HepG2 (cell line): ENCODE data around the gene DPEP1. TPM values are rescaled to one million over a fixed set of nuclear protein-coding genes. Genes with fewer than 3 reads are reported as not detected.
A peak's percentile ranks its signal among the peaks of the same experiment; 100 is the strongest.

Experiments used
- ARID2 ChIP-seq: sonication (generic); formaldehyde crosslinking; IDR thresholded peaks from 2 replicates; pipeline ENCODE4 v1.8.1; 2022; ENCODE audit warnings: mild to moderate bottlenecking, missing genetic modification reagents, borderline replicate concordance
- FOXA3 ChIP-seq: IDR thresholded peaks from 2 replicates; pipeline ENCODE4 v1.6.1; 2016; ENCODE audit warnings: missing genetic modification reagents, missing compliant biosample characterization
- FOXC1 ChIP-seq: sonication (generic); formaldehyde crosslinking; IDR thresholded peaks from 2 replicates; pipeline ENCODE4 v1.8.0; 2022; ENCODE audit warnings: mild to moderate bottlenecking, missing genetic modification reagents, borderline replicate concordance
- HNF4A ChIP-seq: sonication (generic); formaldehyde crosslinking; IDR thresholded peaks from 2 replicates; pipeline ENCODE4 v1.4.0; 2020; ENCODE audit warnings: missing genetic modification reagents
- LCORL ChIP-seq, 2 experiments: fragments of 450-650 bp in 1 of 2; sonication (generic) in 1 of 2; formaldehyde crosslinking in 1 of 2; IDR thresholded peaks; 2 replicates each; pipeline versions ENCODE4 v1.5.0 to v1.6.1; 2017 to 2020; ENCODE audit warnings: antibody characterized with exemption in 1 of 2, missing genetic modification reagents in 1 of 2
- MAZ ChIP-seq, 2 experiments: sonication (generic) in 1 of 2; formaldehyde crosslinking in 1 of 2; IDR thresholded peaks; 2 replicates each; pipeline versions ENCODE4 v1.5.0 to v1.6.1; 2012 to 2020; ENCODE audit warnings: low read depth in 2 of 2, mild to moderate bottlenecking in 2 of 2, borderline replicate concordance in 1 of 2, improper control_type of control experiment in 1 of 2, low read length in 1 of 2, missing genetic modification reagents in 1 of 2, moderate library complexity in 1 of 2
- MXD4 ChIP-seq: IDR thresholded peaks from 2 replicates; pipeline ENCODE4 v1.6.1; 2016; ENCODE audit warnings: mild to moderate bottlenecking, missing biosample characterization, missing genetic modification reagents
- NCOA2 ChIP-seq: sonication (generic); formaldehyde crosslinking; IDR thresholded peaks from 2 replicates; pipeline ENCODE4 v1.8.0; 2022; ENCODE audit warnings: inconsistent platforms
- NPAS2 ChIP-seq: sonication (generic); formaldehyde crosslinking; IDR thresholded peaks from 2 replicates; pipeline ENCODE4 v1.8.0; 2022; ENCODE audit warnings: mild to moderate bottlenecking, missing genetic modification reagents, borderline replicate concordance
- PHF5A ChIP-seq: IDR thresholded peaks from one replicate; pipeline ENCODE4 v1.6.1; 2018; ENCODE audit warnings: low read depth, missing genetic modification reagents; ENCODE audit not compliant: unreplicated experiment
- PRMT3 ChIP-seq: sonication (generic); formaldehyde crosslinking; IDR thresholded peaks from 2 replicates; pipeline ENCODE4 v1.8.1; 2022; ENCODE audit warnings: low read depth, mild to moderate bottlenecking, moderate library complexity, missing genetic modification reagents, borderline replicate concordance
- TCF7 ChIP-seq: sonication (generic); IDR thresholded peaks from 2 replicates; pipeline ENCODE4 v1.6.1; 2016; ENCODE audit warnings: antibody characterized with exemption, low read depth
- TEAD2 ChIP-seq: sonication (generic); formaldehyde crosslinking; IDR thresholded peaks from 2 replicates; pipeline ENCODE4 v1.9.0; 2021; ENCODE audit warnings: missing genetic modification reagents
- TRIM24 ChIP-seq: sonication (generic); formaldehyde crosslinking; IDR thresholded peaks from 2 replicates; pipeline ENCODE4 v1.8.0; 2022; ENCODE audit warnings: mild to moderate bottlenecking, missing genetic modification reagents
- XBP1 ChIP-seq: sonication (generic); formaldehyde crosslinking; IDR thresholded peaks from 2 replicates; pipeline ENCODE4 v1.5.0; 2020; ENCODE audit warnings: missing genetic modification reagents
- ZNF567 ChIP-seq: sonication (generic); formaldehyde crosslinking; IDR thresholded peaks from 2 replicates; pipeline ENCODE4 v1.8.1; 2023; ENCODE audit warnings: mild to moderate bottlenecking, missing genetic modification reagents, borderline replicate concordance
- polyA plus RNA-seq, 8 experiments: library from polyadenylated mRNA; depleted of rRNA in 3 of 8; stranded (reverse) in 7 of 8; unstranded in 1 of 8; fragments of >200 nt; fragmentation: Illumina TruSeq in 4 of 8; extraction: Trizol in 4 of 8; gene quantifications; 2 replicates each; pipeline versions ENCODE4 v1.2.1 to v1.2.3, GENCODE V29; 2011 to 2016; ENCODE audit warnings: low read depth in 4 of 8, missing spikeins in 1 of 8, mixed read lengths in 1 of 8; ENCODE audit not compliant: insufficient read depth in 1 of 8
- total RNA-seq, 5 experiments: library from RNA; depleted of rRNA; stranded (reverse); fragments of >200 nt; fragmentation: Illumina TruSeq; extraction: Trizol; gene quantifications; 2 replicates each; pipeline ENCODE4 v1.2.3, GENCODE V29; 2016; ENCODE audit warnings: low read depth in 1 of 5
- TF ChIP-seq, protein P1 (sequence below): sonication (generic); formaldehyde crosslinking; IDR thresholded peaks from 2 replicates; pipeline ENCODE4 v1.4.0; 2020; ENCODE audit warnings: missing genetic modification reagents, borderline replicate concordance
- TF ChIP-seq, protein P2 (sequence below): IDR thresholded peaks from 2 replicates; pipeline ENCODE4 v1.6.1; 2016
- TF ChIP-seq, protein P3 (sequence below): sonication (generic); formaldehyde crosslinking; IDR thresholded peaks from 2 replicates; pipeline ENCODE4 v1.8.0; 2022; ENCODE audit warnings: missing genetic modification reagents, mild to moderate bottlenecking, moderate library complexity, borderline replicate concordance
- TF ChIP-seq, protein P4 (sequence below): sonication (generic); formaldehyde crosslinking; IDR thresholded peaks from 2 replicates; pipeline ENCODE4 v1.5.1; 2020; ENCODE audit warnings: missing genetic modification reagents, mild to moderate bottlenecking, borderline replicate concordance

The DPEP1 gene
- total and polyA plus RNA-seq, 2 of the 13 experiments (the other 11 are each of a cell fraction or from before 2014, with no cell fraction given), result 37.6 to 52.2 TPM

DNA sequence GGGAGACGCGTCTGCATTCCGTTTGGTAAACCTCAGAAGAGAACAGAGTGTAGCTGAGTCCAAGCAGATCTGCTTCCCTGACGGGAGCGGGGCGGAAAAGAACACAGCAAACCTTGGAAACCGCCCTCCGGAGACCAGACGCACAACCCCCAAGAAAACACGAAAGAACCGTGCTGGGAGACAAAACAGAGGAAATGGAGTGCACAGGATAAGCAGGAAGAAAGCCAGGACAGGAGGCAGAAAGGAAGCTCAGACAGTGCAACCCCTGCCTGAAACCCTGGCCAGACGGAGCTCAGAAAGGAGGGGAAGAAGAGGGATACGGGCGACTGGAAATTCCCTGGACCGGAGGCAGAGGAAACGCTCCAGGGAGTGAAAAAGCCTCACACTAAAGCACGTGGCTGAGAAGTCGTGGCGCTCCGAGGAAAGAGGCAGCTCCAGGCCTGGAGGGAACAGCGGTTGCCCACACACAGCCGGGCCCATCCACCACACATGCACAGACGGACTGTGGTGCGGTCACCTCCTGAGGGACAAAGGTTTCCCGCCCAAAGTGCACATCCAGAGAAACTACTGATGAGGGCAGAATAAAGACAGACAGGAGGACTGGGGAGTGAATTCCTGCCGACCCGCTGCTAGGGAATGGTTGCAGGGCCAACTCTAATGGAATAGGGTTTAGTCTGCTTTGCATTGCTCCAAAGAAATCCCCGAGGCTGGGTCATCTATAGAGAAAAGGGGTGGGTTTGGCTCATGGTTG, 10.2 kb downstream of the DPEP1 start (continued):
- TF ChIP-seq HNF4A (CRISPR knock-in tag) (peak; percentile 78), MXD4 (CRISPR knock-in tag) (no peak), PRMT3 (CRISPR knock-in tag) (no peak), XBP1 (CRISPR knock-in tag) (no peak), PHF5A (CRISPR knock-in tag) (no peak), NCOA2 (CRISPR knock-in tag) (no peak), ZNF567 (CRISPR knock-in tag) (no peak), NPAS2 (no peak), MAZ (IDR thresholded peaks at IDR 0.05; ENCODE audit: borderline replicate concordance, low read depth, low read length) (no peak), MAZ (CRISPR knock-in tag; IDR thresholded peaks at IDR 0.05; ENCODE audit: low read depth) (no peak), FOXA3 (CRISPR knock-in tag) (no peak), TEAD2 (CRISPR knock-in tag) (no peak), ARID2 (no peak), TRIM24 (CRISPR knock-in tag) (no peak), FOXC1 (CRISPR knock-in tag) (0 out of 2 replicates have a peak, but pooled peaks have one; percentile 56), LCORL (IDR thresholded peaks at IDR 0.05) (no peak), LCORL (CRISPR knock-in tag; IDR thresholded peaks at IDR 0.05) (peak; percentile 29; the same call in 1 of the 2 replicates), TCF7 (no peak)
- TF ChIP-seq, protein P1, sequence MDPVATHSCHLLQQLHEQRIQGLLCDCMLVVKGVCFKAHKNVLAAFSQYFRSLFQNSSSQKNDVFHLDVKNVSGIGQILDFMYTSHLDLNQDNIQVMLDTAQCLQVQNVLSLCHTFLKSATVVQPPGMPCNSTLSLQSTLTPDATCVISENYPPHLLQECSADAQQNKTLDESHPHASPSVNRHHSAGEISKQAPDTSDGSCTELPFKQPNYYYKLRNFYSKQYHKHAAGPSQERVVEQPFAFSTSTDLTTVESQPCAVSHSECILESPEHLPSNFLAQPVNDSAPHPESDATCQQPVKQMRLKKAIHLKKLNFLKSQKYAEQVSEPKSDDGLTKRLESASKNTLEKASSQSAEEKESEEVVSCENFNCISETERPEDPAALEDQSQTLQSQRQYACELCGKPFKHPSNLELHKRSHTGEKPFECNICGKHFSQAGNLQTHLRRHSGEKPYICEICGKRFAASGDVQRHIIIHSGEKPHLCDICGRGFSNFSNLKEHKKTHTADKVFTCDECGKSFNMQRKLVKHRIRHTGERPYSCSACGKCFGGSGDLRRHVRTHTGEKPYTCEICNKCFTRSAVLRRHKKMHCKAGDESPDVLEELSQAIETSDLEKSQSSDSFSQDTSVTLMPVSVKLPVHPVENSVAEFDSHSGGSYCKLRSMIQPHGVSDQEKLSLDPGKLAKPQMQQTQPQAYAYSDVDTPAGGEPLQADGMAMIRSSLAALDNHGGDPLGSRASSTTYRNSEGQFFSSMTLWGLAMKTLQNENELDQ (CRISPR knock-in tag), result no peak
- TF ChIP-seq, protein P2, sequence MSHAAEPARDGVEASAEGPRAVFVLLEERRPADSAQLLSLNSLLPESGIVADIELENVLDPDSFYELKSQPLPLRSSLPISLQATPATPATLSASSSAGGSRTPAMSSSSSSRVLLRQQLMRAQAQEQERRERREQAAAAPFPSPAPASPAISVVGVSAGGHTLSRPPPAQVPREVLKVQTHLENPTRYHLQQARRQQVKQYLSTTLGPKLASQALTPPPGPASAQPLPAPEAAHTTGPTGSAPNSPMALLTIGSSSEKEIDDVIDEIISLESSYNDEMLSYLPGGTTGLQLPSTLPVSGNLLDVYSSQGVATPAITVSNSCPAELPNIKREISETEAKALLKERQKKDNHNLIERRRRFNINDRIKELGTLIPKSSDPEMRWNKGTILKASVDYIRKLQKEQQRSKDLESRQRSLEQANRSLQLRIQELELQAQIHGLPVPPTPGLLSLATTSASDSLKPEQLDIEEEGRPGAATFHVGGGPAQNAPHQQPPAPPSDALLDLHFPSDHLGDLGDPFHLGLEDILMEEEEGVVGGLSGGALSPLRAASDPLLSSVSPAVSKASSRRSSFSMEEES (CRISPR knock-in tag), result peak; percentile 52; the same call in 1 of the 2 replicates
- TF ChIP-seq, protein P3, sequence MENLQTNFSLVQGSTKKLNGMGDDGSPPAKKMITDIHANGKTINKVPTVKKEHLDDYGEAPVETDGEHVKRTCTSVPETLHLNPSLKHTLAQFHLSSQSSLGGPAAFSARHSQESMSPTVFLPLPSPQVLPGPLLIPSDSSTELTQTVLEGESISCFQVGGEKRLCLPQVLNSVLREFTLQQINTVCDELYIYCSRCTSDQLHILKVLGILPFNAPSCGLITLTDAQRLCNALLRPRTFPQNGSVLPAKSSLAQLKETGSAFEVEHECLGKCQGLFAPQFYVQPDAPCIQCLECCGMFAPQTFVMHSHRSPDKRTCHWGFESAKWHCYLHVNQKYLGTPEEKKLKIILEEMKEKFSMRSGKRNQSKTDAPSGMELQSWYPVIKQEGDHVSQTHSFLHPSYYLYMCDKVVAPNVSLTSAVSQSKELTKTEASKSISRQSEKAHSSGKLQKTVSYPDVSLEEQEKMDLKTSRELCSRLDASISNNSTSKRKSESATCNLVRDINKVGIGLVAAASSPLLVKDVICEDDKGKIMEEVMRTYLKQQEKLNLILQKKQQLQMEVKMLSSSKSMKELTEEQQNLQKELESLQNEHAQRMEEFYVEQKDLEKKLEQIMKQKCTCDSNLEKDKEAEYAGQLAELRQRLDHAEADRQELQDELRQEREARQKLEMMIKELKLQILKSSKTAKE (CRISPR knock-in tag), result no peak
- TF ChIP-seq, protein P4, sequence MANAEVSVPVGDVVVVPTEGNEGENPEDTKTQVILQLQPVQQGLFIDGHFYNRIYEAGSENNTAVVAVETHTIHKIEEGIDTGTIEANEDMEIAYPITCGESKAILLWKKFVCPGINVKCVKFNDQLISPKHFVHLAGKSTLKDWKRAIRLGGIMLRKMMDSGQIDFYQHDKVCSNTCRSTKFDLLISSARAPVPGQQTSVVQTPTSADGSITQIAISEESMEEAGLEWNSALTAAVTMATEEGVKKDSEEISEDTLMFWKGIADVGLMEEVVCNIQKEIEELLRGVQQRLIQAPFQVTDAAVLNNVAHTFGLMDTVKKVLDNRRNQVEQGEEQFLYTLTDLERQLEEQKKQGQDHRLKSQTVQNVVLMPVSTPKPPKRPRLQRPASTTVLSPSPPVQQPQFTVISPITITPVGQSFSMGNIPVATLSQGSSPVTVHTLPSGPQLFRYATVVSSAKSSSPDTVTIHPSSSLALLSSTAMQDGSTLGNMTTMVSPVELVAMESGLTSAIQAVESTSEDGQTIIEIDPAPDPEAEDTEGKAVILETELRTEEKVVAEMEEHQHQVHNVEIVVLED (CRISPR knock-in tag), result 0 out of 2 replicates have a peak, but pooled peaks have one; percentile 28
